Muscle layer of duodenum (tissue), 2 donors: ENCODE data around the gene PLEKHM3.
A peak's percentile ranks its signal among the peaks of the same experiment; 100 is the strongest.
"Not testable (repeated sequence)": the region's sequence is repeated elsewhere in the genome, so short reads cannot be mapped to it uniquely, and the experiment has no call there.

Experiments
- H3K27ac ChIP-seq: one replicate; pipeline ENCODE4 v1.7.0; 2013; ENCODE audit warnings: mild to moderate bottlenecking, low read length
- H3K27me3 ChIP-seq: one replicate; pipeline ENCODE4 v1.7.0; 2013; ENCODE audit warnings: low read depth, mild to moderate bottlenecking, control low read depth, low read length
- H3K36me3 ChIP-seq, 2 donors: one replicate each; pipeline ENCODE4 v1.7.0; 2013; ENCODE audit warnings: low read length in 2 of 2, control low read depth in 1 of 2, mild to moderate bottlenecking in 1 of 2; ENCODE audit not compliant: insufficient read depth in 2 of 2, control insufficient read depth in 1 of 2
- H3K4me1 ChIP-seq, 2 donors: one replicate each; pipeline ENCODE4 v1.7.0; 2013; ENCODE audit warnings: low read length in 2 of 2, mild to moderate bottlenecking in 2 of 2, control low read depth in 1 of 2, moderate library complexity in 1 of 2; ENCODE audit not compliant: insufficient read depth in 2 of 2, control insufficient read depth in 1 of 2
- H3K4me3 ChIP-seq, 2 donors: one replicate each; pipeline ENCODE4 v1.7.0; 2013; ENCODE audit warnings: low read length in 2 of 2, low read depth in 1 of 2, mild to moderate bottlenecking in 1 of 2
- H3K9me3 ChIP-seq, 2 donors: one replicate each; pipeline ENCODE4 v1.7.0; 2013; ENCODE audit warnings: low read length in 2 of 2, control low read depth in 1 of 2, mild to moderate bottlenecking in 1 of 2; ENCODE audit not compliant: control insufficient read depth in 1 of 2
- donor health status: healthy.

Gene PLEKHM3

GRCh38 chr2:208033701-208034502 lies 8.6 kb upstream of the PLEKHM3 start:
- Histone ChIP-seq H3K4me3 (no peak overlapping the region), H3K36me3 (no peaks in the 10 kb centered on the region), H3K9me3 (no peaks in the 10 kb centered on the region), H3K27ac (no peak overlapping the region), H3K27me3 (no peaks in the 10 kb centered on the region), H3K4me1 (peaks cover 0 to 10% of the 10 kb centered on the region in 2 donors)

DNA sequence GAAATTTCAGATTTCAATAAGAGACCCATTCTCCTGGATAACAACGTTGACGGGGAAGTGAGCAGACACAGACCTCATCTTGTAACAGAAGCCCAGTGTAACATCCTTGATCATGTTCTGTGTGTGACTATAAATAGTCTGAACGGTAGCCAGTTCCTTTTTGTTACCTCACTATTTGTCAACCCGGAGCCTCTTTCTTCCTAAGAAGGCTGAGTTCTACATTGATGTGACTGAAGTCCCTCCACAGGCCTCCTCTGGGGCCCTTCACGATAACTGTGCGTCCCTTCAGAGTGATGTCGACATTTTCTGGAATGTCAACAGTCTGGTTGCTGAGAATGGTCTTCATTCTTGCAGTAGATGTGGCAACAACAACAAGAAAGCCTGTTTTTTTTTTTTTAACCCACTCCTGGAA lies 6.3 kb upstream of the PLEKHM3 start:
- Histone ChIP-seq H3K27ac (no peak overlapping the region), H3K36me3 (no peaks in the 10 kb centered on the region), H3K4me3 (no peak overlapping the region), H3K4me1 (peaks cover 0 to 10% of the 10 kb centered on the region in 2 donors), H3K27me3 (no peaks in the 10 kb centered on the region), H3K9me3 (no peaks in the 10 kb centered on the region)

DNA sequence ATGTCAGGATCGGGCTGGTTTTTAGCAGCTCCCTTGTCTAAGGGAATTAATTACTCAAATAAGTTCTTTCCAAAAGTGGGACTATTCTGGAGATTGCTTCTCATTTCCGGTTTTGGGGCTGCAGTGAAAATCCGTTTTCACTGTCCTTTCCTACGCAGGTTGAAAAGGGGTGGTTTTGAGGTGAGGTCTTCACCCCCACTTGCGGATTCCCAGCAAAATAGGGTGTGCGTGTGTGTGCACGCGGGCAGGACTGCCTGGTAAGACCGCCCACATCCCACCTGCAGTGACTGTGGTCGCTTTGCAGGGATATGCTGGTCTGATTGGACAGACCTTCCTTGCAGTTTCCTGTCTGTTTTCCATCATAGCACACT lies 472 bp upstream of the PLEKHM3 start:
- Histone ChIP-seq H3K27ac (peak overlapping the region; percentile 71), H3K4me1 (peaks cover 5 to 14% of the 10 kb centered on the region in 2 donors), H3K36me3 (no peaks in the 10 kb centered on the region), H3K27me3 (no peaks in the 10 kb centered on the region), H3K4me3 (peak overlapping the region; percentile 71 to 96), H3K9me3 (no peaks in the 10 kb centered on the region)

- Histone ChIP-seq H3K4me3 (peak overlapping the region in 1 of 2 donors; percentile 71), H3K27ac (no peak overlapping the region), H3K36me3 (no peaks in the 10 kb centered on the region), H3K9me3 (no peaks in the 10 kb centered on the region), H3K4me1 (peaks cover 5 to 14% of the 10 kb centered on the region in 2 donors), H3K27me3 (no peaks in the 10 kb centered on the region)
These were observed 1.2 kb downstream of the PLEKHM3 start for GRCh38 chr2:208024091-208024490.

DNA sequence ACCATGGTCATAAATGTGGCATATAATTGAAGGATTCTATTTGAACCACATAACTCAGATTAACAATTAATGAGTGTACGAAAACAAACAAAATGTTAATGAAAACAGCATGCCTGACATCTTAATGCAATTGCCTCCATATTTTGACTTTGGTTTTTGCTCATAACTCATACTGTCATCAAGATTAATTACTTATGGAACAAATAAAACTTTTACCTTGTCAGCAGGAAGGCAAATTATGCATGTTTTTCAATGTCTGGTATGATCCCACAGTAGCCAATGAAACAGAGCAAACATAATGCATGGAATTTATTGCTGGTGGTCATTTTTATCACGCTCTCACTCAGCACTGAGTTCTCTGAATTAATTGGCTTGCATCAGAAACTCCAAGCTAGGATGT lies 5.1 kb downstream of the PLEKHM3 start:
- Histone ChIP-seq H3K9me3 (no peaks in the 10 kb centered on the region), H3K27ac (no peak overlapping the region), H3K4me1 (peaks cover 0 to 11% of the 10 kb centered on the region in 2 donors), H3K36me3 (no peaks in the 10 kb centered on the region), H3K27me3 (no peaks in the 10 kb centered on the region), H3K4me3 (no peak overlapping the region)

GRCh38 chr2:208018124-208018712 lies 7.1 kb downstream of the PLEKHM3 start:
- not testable (repeated sequence) for H3K27ac ChIP-seq, H3K4me3 ChIP-seq, H3K36me3 ChIP-seq, H3K27me3 ChIP-seq, H3K9me3 ChIP-seq, H3K4me1 ChIP-seq

GRCh38 chr2:208017721-208018120 lies 7.6 kb downstream of the PLEKHM3 start:
- Histone ChIP-seq H3K27ac (no peak overlapping the region), H3K4me1 (peaks cover 1 to 3% of the 10 kb centered on the region in 2 donors), H3K4me3 (no peak overlapping the region), H3K27me3 (no peaks in the 10 kb centered on the region), H3K9me3 (no peaks in the 10 kb centered on the region), H3K36me3 (no peaks in the 10 kb centered on the region)

- Histone ChIP-seq H3K27ac (no peak overlapping the region), H3K9me3 (no peaks in the 10 kb centered on the region), H3K4me1 (peaks cover 3 to 6% of the 10 kb centered on the region in 2 donors), H3K4me3 (no peak overlapping the region), H3K36me3 (no peaks in the 10 kb centered on the region), H3K27me3 (no peaks in the 10 kb centered on the region)
These were observed 9.9 kb downstream of the PLEKHM3 start for GRCh38 chr2:208015475-208015874.

- no peak overlapping the region for H3K27ac ChIP-seq
- no peaks in the 10 kb centered on the region for H3K9me3 ChIP-seq
- no peak overlapping the region for H3K4me3 ChIP-seq
- no peaks in the 10 kb centered on the region for H3K36me3 ChIP-seq
- H3K4me1 ChIP-seq: peaks cover 3 to 6% of the 10 kb centered on the region in 2 donors
- no peaks in the 10 kb centered on the region for H3K27me3 ChIP-seq
These were observed 11.8 kb downstream of the PLEKHM3 start for GRCh38 chr2:208013285-208014178.

DNA sequence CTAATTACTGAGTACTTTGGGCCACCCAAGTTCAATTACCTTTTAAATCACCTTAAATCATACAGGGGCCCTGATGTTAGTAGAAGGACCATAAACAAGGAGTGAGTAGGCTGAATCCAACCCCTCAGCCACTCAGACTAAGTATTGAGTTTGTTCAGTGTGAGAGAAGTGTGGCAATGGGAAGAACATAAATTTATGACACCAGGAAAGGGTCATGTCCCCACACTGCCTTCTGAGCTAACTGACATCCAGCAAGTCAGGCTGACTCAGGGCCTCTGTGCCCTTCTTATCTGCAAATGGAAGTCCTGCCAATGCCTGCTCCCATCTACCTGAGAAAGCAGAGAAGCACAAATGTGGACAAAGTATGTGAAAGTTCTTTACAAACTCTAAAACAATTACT lies 12.9 kb downstream of the PLEKHM3 start:
- no peaks in the 10 kb centered on the region for H3K36me3 ChIP-seq
- H3K27ac ChIP-seq: no peak overlapping the region
- no peaks in the 10 kb centered on the region for H3K27me3 ChIP-seq
- H3K4me1 ChIP-seq: peaks cover 0 to 6% of the 10 kb centered on the region in 2 donors
- no peak overlapping the region for H3K4me3 ChIP-seq
- no peaks in the 10 kb centered on the region for H3K9me3 ChIP-seq

- Histone ChIP-seq H3K4me3 (no peak overlapping the region), H3K36me3 (no peaks in the 10 kb centered on the region), H3K4me1 (peaks cover 0 to 6% of the 10 kb centered on the region in 2 donors)
These were observed 14.8 kb downstream of the PLEKHM3 start for GRCh38 chr2:208010506-208010905.

More at GRCh38 chr2:208010506-208010905, 14.8 kb downstream of the PLEKHM3 start:
- H3K27ac ChIP-seq: no peak overlapping the region
- H3K27me3 ChIP-seq: no peaks in the 10 kb centered on the region
- no peaks in the 10 kb centered on the region for H3K9me3 ChIP-seq
